Lung (tissue), 12 donors: Measurements from ENCODE around the gene NPY2R. TPM values are rescaled to one million over a fixed set of nuclear protein-coding genes. Genes with fewer than 3 reads are reported as not detected.

Source experiments
- ATAC-seq: fragments of 200-7000 bp; cut with Tn5 transposase; one replicate; pipeline ENCODE4 v1.9.1; 2020; ENCODE audit warnings: moderate number of reproducible peaks; ENCODE audit not compliant: insufficient read depth, low FRiP score
- DNase-seq, 3 donors: peaks; one replicate each; pipeline ENCODE4 v3.0.0-alpha.2; 2013 to 2017
- H3K27ac ChIP-seq, 2 donors: one replicate each; pipeline ENCODE4 v1.5.1; 2013; ENCODE audit warnings: mild to moderate bottlenecking in 2 of 2, moderate library complexity in 2 of 2, control low read depth in 1 of 2, inconsistent platforms in 1 of 2, low read depth in 1 of 2, low read length in 1 of 2
- H3K27me3 ChIP-seq, 3 donors: one replicate each; pipeline ENCODE4 v1.5.1; 2013; ENCODE audit warnings: low read length in 2 of 3; ENCODE audit not compliant: control insufficient read depth in 3 of 3, insufficient read depth in 3 of 3
- H3K36me3 ChIP-seq, 4 donors: one replicate each; pipeline ENCODE4 v1.5.1; 2013; ENCODE audit warnings: low read length in 4 of 4, mild to moderate bottlenecking in 1 of 4, moderate library complexity in 1 of 4; ENCODE audit not compliant: control insufficient read depth in 4 of 4, insufficient read depth in 4 of 4
- H3K4me1 ChIP-seq, 5 donors: one replicate each; pipeline ENCODE4 v1.5.1; 2013; ENCODE audit warnings: low read length in 5 of 5, mild to moderate bottlenecking in 2 of 5, moderate library complexity in 1 of 5; ENCODE audit not compliant: control insufficient read depth in 5 of 5, insufficient read depth in 5 of 5
- H3K4me3 ChIP-seq: one replicate; pipeline ENCODE4 v1.5.1; 2013; ENCODE audit warnings: mild to moderate bottlenecking, control low read depth, moderate library complexity
- H3K9ac ChIP-seq, 2 donors: one replicate each; pipeline ENCODE4 v1.5.1; 2013; ENCODE audit warnings: low read length in 2 of 2, control low read depth in 1 of 2; ENCODE audit not compliant: insufficient read depth in 1 of 2
- H3K9me3 ChIP-seq, 4 donors: one replicate each; pipeline ENCODE4 v1.5.1; 2013; ENCODE audit warnings: low read length in 3 of 4, mild to moderate bottlenecking in 1 of 4, moderate library complexity in 1 of 4; ENCODE audit not compliant: control insufficient read depth in 4 of 4, insufficient read depth in 3 of 4
- CTCF ChIP-seq: IDR thresholded peaks from 2 replicates; pipeline ENCODE4 v1.5.1; 2012; ENCODE audit warnings: mild to moderate bottlenecking; ENCODE audit errors: control extremely low read depth, extremely low read depth
- WGBS, 2 donors: extraction: QIAGEN DNeasy Blood & Tissue Kit; methylation state at CpG; one replicate each; pipeline ENCODE4 v1.1.7; 2013; 5-methylcytosine and 5-hydroxymethylcytosine counted together
- polyA plus RNA-seq, 2 donors: library from polyadenylated mRNA; stranded (reverse); fragments of 200-250 nt; gene quantifications; one replicate each; pipeline ENCODE4 v1.2.1, GENCODE V29; 2013
- total RNA-seq, 2 donors: library from RNA; depleted of rRNA in 1 of 2; stranded (reverse); fragments of >200 nt in 1 of 2; gene quantifications; one replicate each; pipeline ENCODE4 v1.2.1, GENCODE V29; 2014 to 2021
- donor health status: control.
- donor health status: control.
- donor health status: Bipolar disorder and iron deficiency.
- donor health status: healthy.
- donor health status: DM: yes; HTN: yes; CAD: no.

Gene NPY2R
- total and polyA plus RNA-seq, 4 donors, result 0.01 to 0.65 TPM; not detected in 2

GRCh38 chr4:155186972-155187371 lies 21.5 kb upstream of the NPY2R start:
- ATAC-seq, result no peak

GRCh38 chr4:155187989-155188388 lies 20.4 kb upstream of the NPY2R start:
- Histone ChIP-seq H3K4me1 (no peaks in the 10 kb centered on the region), H3K4me3 (no peak overlapping the region), H3K36me3 (no peaks in the 10 kb centered on the region), H3K9me3 (no peaks in the 10 kb centered on the region), H3K27me3 (no peaks in the 10 kb centered on the region), H3K27ac (no peak overlapping the region), H3K9ac (no peak overlapping the region)
- ATAC-seq (no peak), DNase-seq (no peak)
- no peak for TF ChIP-seq CTCF
- WGBS, 2 donors, result 85 to 89% methylated on average over 1 of the region's 1 CpG

More at GRCh38 chr4:155186972-155187371, 21.5 kb upstream of the NPY2R start:
- Histone ChIP-seq H3K4me1 (no peaks in the 10 kb centered on the region), H3K27ac (no peak overlapping the region), H3K4me3 (no peak overlapping the region), H3K27me3 (no peaks in the 10 kb centered on the region), H3K9ac (no peak overlapping the region), H3K36me3 (no peaks in the 10 kb centered on the region), H3K9me3 (no peaks in the 10 kb centered on the region)
- 83 to 86% methylated on average over 2 of the region's 2 CpGs for WGBS, 2 donors
- TF ChIP-seq CTCF, result no peak
- DNase-seq, result no peak

- no peak for TF ChIP-seq CTCF
- no peaks in the 10 kb centered on the region for H3K27me3 ChIP-seq
- no peak overlapping the region for H3K27ac ChIP-seq
- H3K4me3 ChIP-seq, result no peak overlapping the region
- H3K4me1 ChIP-seq, result no peaks in the 10 kb centered on the region
- H3K9me3 ChIP-seq, result no peaks in the 10 kb centered on the region
- DNase-seq (no peak), ATAC-seq (no peak)
- H3K9ac ChIP-seq, result no peak overlapping the region
- H3K36me3 ChIP-seq, result no peaks in the 10 kb centered on the region
Observed at GRCh38 chr4:155190099-155190498, 18.3 kb upstream of the NPY2R start.

- DNase-seq (no peak), ATAC-seq (no peak)
- no peak overlapping the region for H3K4me3 ChIP-seq
- H3K36me3 ChIP-seq, result no peaks in the 10 kb centered on the region
- H3K27me3 ChIP-seq, result no peaks in the 10 kb centered on the region
- WGBS, 2 donors, result 80 to 81% methylated on average over 2 of the region's 2 CpGs
- no peak for TF ChIP-seq CTCF
- no peak overlapping the region for H3K9ac ChIP-seq
- H3K4me1 ChIP-seq, result no peaks in the 10 kb centered on the region
- no peaks in the 10 kb centered on the region for H3K9me3 ChIP-seq
- no peak overlapping the region for H3K27ac ChIP-seq
Observed at GRCh38 chr4:155197757-155198156, 10.7 kb upstream of the NPY2R start.
